A673 (cell line): ENCODE results near the gene VPS8.

Experiments
- CTCF ChIP-seq: fragments of 300-800, 200-600 bp; sonication (generic); conservative IDR thresholded peaks from 2 replicates; pipeline ENCODE4 v1.5.1; 2017; ENCODE audit warnings: low read depth, mild to moderate bottlenecking, antibody characterized with exemption, low read length, moderate library complexity, mixed read lengths
- EZH2 ChIP-seq: fragments of 200-600 bp; sonication (generic); IDR thresholded peaks from 2 replicates; pipeline ENCODE4 v1.6.1; 2017; ENCODE audit warnings: borderline replicate concordance, low read depth, mild to moderate bottlenecking, mixed read lengths, antibody characterized with exemption, low read length; ENCODE audit not compliant: poor library complexity, severe bottlenecking

- TF ChIP-seq EZH2 (no peak), CTCF (no peak)
These were observed 99.6 kb downstream of the VPS8 start for GRCh38 chr3:184911570-184911969.
